NCI-H69 (cell line): ENCODE data around the gene SRGAP1.
"Not testable (repeated sequence)": the region's sequence is repeated elsewhere in the genome, so short reads cannot be mapped to it uniquely, and the experiment has no call there.

Source experiments
- DNase-seq: peaks from one replicate; lab custom pipeline; 2025; lab: John Stamatoyannopoulos, UW

SRGAP1 gene

GRCh38 chr12:64170024-64170423 is 325.5 kb downstream of the SRGAP1 start:
- DNase-seq: peak; percentile 94

- DNase-seq: no peak
These were observed 326.2 kb downstream of the SRGAP1 start for GRCh38 chr12:64170730-64171129.

GRCh38 chr12:64171715-64172114 is 327.2 kb downstream of the SRGAP1 start:
- DNase-seq: no peak

- peak; percentile 52 for DNase-seq
These were observed 327.9 kb downstream of the SRGAP1 start for GRCh38 chr12:64172143-64172970.

- no peak for DNase-seq
These were observed 329.0 kb downstream of the SRGAP1 start for GRCh38 chr12:64173456-64173855.

- peak; percentile 10 for DNase-seq
These were observed 330.9 kb downstream of the SRGAP1 start for GRCh38 chr12:64175254-64175945.

- no peak for DNase-seq
These were observed 332.5 kb downstream of the SRGAP1 start for GRCh38 chr12:64177001-64177400.

- no peak for DNase-seq
These were observed 333.6 kb downstream of the SRGAP1 start for GRCh38 chr12:64178122-64178521.

- DNase-seq: no peak
These were observed 336.5 kb downstream of the SRGAP1 start for GRCh38 chr12:64180951-64181350.

- DNase-seq: peak; percentile 70
These were observed 337.2 kb downstream of the SRGAP1 start for GRCh38 chr12:64181430-64182291.

GRCh38 chr12:64184216-64184615 is 339.7 kb downstream of the SRGAP1 start:
- no peak for DNase-seq

- no peak for DNase-seq
These were observed 342.3 kb downstream of the SRGAP1 start for GRCh38 chr12:64186789-64187188.

- DNase-seq: no peak
These were observed 342.9 kb downstream of the SRGAP1 start for GRCh38 chr12:64187370-64187769.

- no peak for DNase-seq
These were observed 343.3 kb downstream of the SRGAP1 start for GRCh38 chr12:64187794-64188193.

GRCh38 chr12:64189530-64189929 is 345.0 kb downstream of the SRGAP1 start:
- DNase-seq: no peak

- no peak for DNase-seq
These were observed 345.6 kb downstream of the SRGAP1 start for GRCh38 chr12:64190140-64190539.

GRCh38 chr12:64192644-64193444 is 348.3 kb downstream of the SRGAP1 start:
- no peak for DNase-seq

- no peak for DNase-seq
These were observed 349.4 kb downstream of the SRGAP1 start for GRCh38 chr12:64193931-64194330.

GRCh38 chr12:64194333-64195149 is 350.0 kb downstream of the SRGAP1 start:
- no peak for DNase-seq

GRCh38 chr12:64195841-64196240 is 351.3 kb downstream of the SRGAP1 start:
- not testable (repeated sequence) for DNase-seq

GRCh38 chr12:64203036-64203435 is 358.5 kb downstream of the SRGAP1 start:
- DNase-seq: no peak
